Transverse colon (tissue), 4 donors: ENCODE results near the gene DICER1.

Source experiments
- EP300 ChIP-seq: sonication (generic); formaldehyde crosslinking; IDR thresholded peaks from one replicate; pipeline ENCODE4 v1.6.1; 2017; ENCODE audit warnings: antibody characterized with exemption, low read depth
- POLR2A ChIP-seq: fragments of 450-650 bp; IDR thresholded peaks from one replicate; pipeline ENCODE4 v1.6.1; 2016; ENCODE audit warnings: antibody characterized with exemption, mild to moderate bottlenecking, moderate library complexity
- POLR2AphosphoS5 ChIP-seq, 3 donors: sonication (generic); formaldehyde crosslinking; IDR thresholded peaks; one replicate each; pipeline ENCODE4 v1.6.1; 2016; ENCODE audit warnings: antibody characterized with exemption in 3 of 3
- TF ChIP-seq, protein P1 (sequence below), 5 experiments: fragments of 200-600 bp in 3 of 5; fragments of 450-650 bp in 2 of 5; sonication (generic) in 3 of 5; IDR thresholded peaks; 1 replicate in 2 of 5; 2 replicates in 3 of 5; pipeline ENCODE4 v1.5.1; 2016 to 2017; ENCODE audit warnings: antibody characterized with exemption in 5 of 5, inconsistent platforms in 3 of 5, mild to moderate bottlenecking in 2 of 5, moderate library complexity in 1 of 5

DNA sequence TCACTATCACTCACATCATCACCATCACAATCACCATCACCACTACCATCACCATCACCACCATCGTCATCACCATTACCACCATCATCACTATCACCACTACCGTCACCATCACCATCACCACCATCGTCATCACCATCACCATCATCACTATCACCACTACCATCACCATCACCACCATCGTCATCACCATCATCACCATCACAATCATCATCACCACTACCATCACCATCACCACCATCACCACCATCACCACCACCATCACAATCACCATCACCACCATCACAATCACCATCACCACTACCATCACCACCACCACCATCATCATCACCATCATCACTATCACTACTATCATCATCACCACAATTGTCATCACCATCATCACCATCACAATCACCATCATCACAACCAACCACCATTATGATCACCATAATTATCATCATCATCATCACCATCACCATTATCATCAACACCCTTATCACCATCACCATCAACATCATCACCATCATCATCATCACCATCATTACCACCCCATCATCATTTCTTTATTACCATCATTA lies 90.8 kb downstream of the DICER1 start:
- TF ChIP-seq POLR2A (no peak), POLR2AphosphoS5 (IDR thresholded peaks at IDR 0.05) (no peak), EP300 (no peak)
- TF ChIP-seq, protein P1, sequence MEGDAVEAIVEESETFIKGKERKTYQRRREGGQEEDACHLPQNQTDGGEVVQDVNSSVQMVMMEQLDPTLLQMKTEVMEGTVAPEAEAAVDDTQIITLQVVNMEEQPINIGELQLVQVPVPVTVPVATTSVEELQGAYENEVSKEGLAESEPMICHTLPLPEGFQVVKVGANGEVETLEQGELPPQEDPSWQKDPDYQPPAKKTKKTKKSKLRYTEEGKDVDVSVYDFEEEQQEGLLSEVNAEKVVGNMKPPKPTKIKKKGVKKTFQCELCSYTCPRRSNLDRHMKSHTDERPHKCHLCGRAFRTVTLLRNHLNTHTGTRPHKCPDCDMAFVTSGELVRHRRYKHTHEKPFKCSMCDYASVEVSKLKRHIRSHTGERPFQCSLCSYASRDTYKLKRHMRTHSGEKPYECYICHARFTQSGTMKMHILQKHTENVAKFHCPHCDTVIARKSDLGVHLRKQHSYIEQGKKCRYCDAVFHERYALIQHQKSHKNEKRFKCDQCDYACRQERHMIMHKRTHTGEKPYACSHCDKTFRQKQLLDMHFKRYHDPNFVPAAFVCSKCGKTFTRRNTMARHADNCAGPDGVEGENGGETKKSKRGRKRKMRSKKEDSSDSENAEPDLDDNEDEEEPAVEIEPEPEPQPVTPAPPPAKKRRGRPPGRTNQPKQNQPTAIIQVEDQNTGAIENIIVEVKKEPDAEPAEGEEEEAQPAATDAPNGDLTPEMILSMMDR (IDR thresholded peaks at IDR 0.05): no peak
